IPS-18a (cell line): ENCODE data around the gene PRR15.

Source experiments
- H3K27ac ChIP-seq: one replicate; pipeline ENCODE4 v1.5.1; 2013; ENCODE audit warnings: low read length
- H3K27me3 ChIP-seq: one replicate; pipeline ENCODE4 v1.6.1; 2013; ENCODE audit warnings: mild to moderate bottlenecking, low read length; ENCODE audit not compliant: control insufficient read depth, insufficient read depth
- H3K36me3 ChIP-seq: one replicate; pipeline ENCODE4 v1.6.1; 2013; ENCODE audit warnings: low read depth, low read length; ENCODE audit not compliant: control insufficient read depth
- H3K4me1 ChIP-seq: one replicate; pipeline ENCODE4 v1.6.1; 2013; ENCODE audit warnings: low read depth, low read length; ENCODE audit not compliant: control insufficient read depth
- H3K4me3 ChIP-seq: one replicate; pipeline ENCODE4 v1.5.1; 2013; ENCODE audit warnings: low read length
- H3K9ac ChIP-seq: one replicate; pipeline ENCODE4 v1.6.1; 2013; ENCODE audit warnings: mild to moderate bottlenecking, low read length, moderate library complexity
- H3K9me3 ChIP-seq: one replicate; pipeline ENCODE4 v1.6.1; 2013; ENCODE audit warnings: low read depth, low read length; ENCODE audit not compliant: control insufficient read depth

Gene PRR15

DNA sequence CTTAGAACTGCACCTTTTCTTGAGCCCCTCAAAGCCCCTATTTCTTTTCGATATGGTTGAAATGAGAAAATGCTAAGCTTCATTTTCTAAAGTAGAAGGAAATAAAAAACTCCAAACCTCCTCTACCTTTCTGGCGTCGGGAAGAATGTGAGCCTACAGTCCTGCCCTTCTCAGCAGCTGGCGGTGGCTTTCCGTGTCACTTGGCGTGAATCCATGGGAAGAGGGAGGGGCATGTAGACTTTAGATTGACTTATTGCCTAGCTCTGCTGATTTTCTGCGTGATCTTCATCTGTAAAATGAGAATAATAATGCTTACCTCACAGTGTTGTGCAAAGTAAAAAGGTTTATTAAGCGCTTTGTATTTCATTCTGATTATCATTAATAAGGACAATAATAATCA is 35.0 kb downstream of the PRR15 start:
- Histone ChIP-seq H3K9ac (no peak overlapping the region), H3K27me3 (no peaks in the 10 kb centered on the region), H3K27ac (no peak overlapping the region), H3K9me3 (no peaks in the 10 kb centered on the region), H3K4me1 (no peaks in the 10 kb centered on the region), H3K36me3 (no peaks in the 10 kb centered on the region), H3K4me3 (no peak overlapping the region)

DNA sequence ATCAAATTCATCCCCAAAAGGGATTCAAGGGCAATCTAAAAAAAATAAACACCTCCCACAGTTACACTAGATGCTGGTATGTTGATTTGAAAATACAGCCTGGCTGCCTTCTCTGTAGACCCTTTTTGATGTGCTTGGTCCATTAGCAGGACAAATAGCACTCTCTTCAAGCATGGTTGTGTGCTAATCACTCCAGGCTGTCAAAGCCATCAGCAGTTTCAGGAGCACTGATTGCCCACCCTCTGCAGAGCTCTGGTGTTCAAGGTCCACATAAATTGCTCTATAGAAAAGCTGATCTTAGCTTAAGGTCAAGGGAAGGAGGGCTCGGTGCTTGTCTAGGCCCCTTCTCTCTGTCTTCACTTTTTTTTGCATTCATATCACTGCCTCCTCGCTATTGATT is 35.4 kb downstream of the PRR15 start:
- H3K9ac ChIP-seq: no peak overlapping the region
- no peak overlapping the region for H3K4me3 ChIP-seq
- H3K27ac ChIP-seq: no peak overlapping the region
- no peaks in the 10 kb centered on the region for H3K36me3 ChIP-seq
- H3K4me1 ChIP-seq: no peaks in the 10 kb centered on the region
- H3K9me3 ChIP-seq: no peaks in the 10 kb centered on the region
- no peaks in the 10 kb centered on the region for H3K27me3 ChIP-seq

DNA sequence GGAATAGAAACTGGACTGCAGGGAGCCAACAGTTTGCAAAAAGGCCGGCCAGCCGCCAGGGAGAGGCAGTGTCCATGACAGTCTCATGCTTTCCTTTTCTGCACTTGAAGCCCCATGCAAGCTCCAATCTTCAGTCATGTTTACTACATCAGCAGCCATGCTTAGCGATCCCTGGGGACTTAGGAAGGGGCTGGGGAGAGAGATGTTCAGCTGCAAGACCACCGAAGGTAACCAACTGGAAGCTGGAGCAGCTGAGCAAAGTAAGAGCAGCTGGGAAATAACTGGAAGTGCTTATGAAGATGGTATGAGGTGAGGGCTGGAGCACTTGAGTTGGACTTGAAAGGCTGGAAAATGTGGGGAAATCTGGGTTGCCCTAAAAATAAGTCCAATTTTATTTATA is 37.0 kb downstream of the PRR15 start:
- H3K36me3 ChIP-seq: no peaks in the 10 kb centered on the region

DNA sequence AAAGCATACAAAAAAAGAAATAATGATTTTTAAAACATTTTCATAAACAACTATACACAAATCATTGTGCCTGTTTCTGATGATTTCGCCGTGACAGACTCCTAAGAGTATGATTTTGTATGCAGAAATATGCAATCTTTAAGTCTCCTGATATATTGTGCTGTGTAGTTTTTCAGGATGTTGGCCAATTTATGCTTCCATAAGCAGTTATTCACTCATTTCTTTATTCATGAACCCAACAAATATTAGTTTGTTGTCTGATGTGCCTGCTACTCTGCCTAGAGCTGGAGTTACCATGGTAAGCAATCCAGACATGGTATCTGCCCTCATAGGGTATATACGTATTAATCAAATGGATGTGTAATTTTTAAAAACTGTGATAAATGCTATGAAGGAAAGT is 40.4 kb downstream of the PRR15 start:
- peaks cover 2% of the 10 kb centered on the region for H3K27me3 ChIP-seq
- no peaks in the 10 kb centered on the region for H3K9me3 ChIP-seq
- no peak overlapping the region for H3K4me3 ChIP-seq
- no peak overlapping the region for H3K27ac ChIP-seq
- no peaks in the 10 kb centered on the region for H3K36me3 ChIP-seq
- no peak overlapping the region for H3K9ac ChIP-seq
- peaks cover 7% of the 10 kb centered on the region for H3K4me1 ChIP-seq

More for the DNA sequence above, 37.0 kb downstream of the PRR15 start:
- H3K4me3 ChIP-seq: no peak overlapping the region
- H3K4me1 ChIP-seq: no peaks in the 10 kb centered on the region
- H3K27ac ChIP-seq: no peak overlapping the region
- no peaks in the 10 kb centered on the region for H3K9me3 ChIP-seq
- no peaks in the 10 kb centered on the region for H3K27me3 ChIP-seq
- H3K9ac ChIP-seq: no peak overlapping the region

DNA sequence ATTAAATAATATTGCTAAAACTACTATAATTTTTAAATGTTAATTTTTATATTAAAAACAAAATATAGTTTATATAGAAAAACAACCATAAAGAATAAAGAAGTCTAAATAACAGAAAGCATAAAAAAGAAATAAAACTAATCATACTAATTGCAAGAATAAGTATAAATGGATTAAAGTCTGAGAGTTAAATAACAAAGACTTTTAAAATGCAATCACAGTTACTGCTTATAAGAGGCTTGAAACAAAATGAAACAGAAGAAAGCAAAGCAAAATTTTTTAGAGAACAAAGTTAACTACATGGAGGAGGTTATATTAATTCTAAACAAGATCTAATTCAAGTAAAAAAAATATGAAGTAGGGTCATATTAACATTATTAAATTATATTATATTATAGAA is 41.1 kb downstream of the PRR15 start:
- no peaks in the 10 kb centered on the region for H3K9me3 ChIP-seq
- H3K4me3 ChIP-seq: no peak overlapping the region
- peaks cover 9% of the 10 kb centered on the region for H3K27me3 ChIP-seq
- no peak overlapping the region for H3K27ac ChIP-seq
- H3K9ac ChIP-seq: no peak overlapping the region
- peaks cover 7% of the 10 kb centered on the region for H3K4me1 ChIP-seq
- H3K36me3 ChIP-seq: no peaks in the 10 kb centered on the region

DNA sequence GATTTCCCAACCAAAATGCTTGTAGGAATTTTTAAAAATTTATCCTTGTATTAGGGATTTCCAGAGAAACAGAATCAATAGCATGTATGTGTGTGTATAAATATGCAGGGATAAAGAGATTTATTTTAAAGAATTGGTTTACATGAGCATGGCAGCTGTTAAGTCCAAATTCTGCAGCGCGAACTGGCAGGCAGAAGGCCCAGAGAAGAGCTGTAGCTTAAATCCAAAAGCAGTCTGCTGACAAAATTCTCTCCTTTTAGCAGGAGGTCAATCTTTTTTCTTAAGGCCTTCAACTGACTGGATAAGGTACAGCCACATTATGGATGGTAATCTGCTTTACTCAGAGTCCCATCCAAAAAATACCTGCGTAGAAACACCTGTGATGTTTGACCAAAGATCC is 42.0 kb downstream of the PRR15 start:
- Histone ChIP-seq H3K9ac (no peak overlapping the region), H3K4me1 (peaks cover 7% of the 10 kb centered on the region), H3K27me3 (peaks cover 10% of the 10 kb centered on the region), H3K4me3 (no peak overlapping the region), H3K27ac (no peak overlapping the region), H3K36me3 (no peaks in the 10 kb centered on the region), H3K9me3 (no peaks in the 10 kb centered on the region)

DNA sequence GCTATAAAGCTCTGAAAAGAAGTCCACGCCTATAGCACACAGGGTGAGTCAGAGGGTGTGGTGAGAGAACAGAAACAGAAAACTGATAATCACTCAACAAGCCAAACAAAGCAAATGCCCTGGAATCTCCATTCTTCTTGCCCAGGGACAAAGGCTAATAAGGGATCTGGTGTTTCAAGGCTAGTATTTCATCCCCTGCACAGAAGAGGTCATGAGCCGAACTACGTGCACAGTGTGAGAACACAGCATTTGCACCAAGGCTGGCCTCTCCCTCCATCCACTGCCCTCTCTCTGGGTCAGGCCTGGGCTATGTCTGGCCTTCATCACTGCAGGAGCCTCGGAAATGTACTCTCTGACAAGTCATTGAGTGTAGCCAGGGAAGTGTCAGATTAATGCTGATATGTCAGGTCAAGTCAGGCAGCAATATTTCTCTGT is 42.7 kb downstream of the PRR15 start:
- no peak overlapping the region for H3K9ac ChIP-seq
- H3K9me3 ChIP-seq: no peaks in the 10 kb centered on the region
- H3K4me1 ChIP-seq: peaks cover 7% of the 10 kb centered on the region
- no peak overlapping the region for H3K4me3 ChIP-seq
- H3K27ac ChIP-seq: no peak overlapping the region
- H3K27me3 ChIP-seq: peaks cover 10% of the 10 kb centered on the region
- no peaks in the 10 kb centered on the region for H3K36me3 ChIP-seq

DNA sequence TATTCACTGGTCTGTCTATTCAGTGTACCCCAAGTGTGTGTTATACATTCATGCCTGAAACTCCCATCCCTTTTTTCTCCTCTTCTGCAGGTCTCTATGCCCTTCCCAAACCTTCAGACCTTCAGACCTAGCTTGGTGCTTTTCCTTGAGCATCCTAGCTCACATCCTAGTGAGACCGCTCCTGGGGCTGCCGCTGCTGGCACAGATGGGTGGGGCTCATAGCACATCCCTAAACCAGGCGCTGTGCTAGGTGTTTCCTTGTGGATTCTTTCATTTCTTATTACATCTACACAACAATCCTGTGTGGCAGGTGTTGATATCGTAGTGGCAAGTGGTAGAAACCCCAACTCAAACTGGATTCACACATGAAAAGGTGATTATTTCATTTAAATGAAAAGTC is 43.2 kb downstream of the PRR15 start:
- H3K4me1 ChIP-seq: peaks cover 8% of the 10 kb centered on the region
- H3K27ac ChIP-seq: no peak overlapping the region
- no peaks in the 10 kb centered on the region for H3K36me3 ChIP-seq
- H3K9ac ChIP-seq: no peak overlapping the region
- no peaks in the 10 kb centered on the region for H3K9me3 ChIP-seq
- peaks cover 10% of the 10 kb centered on the region for H3K27me3 ChIP-seq
- no peak overlapping the region for H3K4me3 ChIP-seq

DNA sequence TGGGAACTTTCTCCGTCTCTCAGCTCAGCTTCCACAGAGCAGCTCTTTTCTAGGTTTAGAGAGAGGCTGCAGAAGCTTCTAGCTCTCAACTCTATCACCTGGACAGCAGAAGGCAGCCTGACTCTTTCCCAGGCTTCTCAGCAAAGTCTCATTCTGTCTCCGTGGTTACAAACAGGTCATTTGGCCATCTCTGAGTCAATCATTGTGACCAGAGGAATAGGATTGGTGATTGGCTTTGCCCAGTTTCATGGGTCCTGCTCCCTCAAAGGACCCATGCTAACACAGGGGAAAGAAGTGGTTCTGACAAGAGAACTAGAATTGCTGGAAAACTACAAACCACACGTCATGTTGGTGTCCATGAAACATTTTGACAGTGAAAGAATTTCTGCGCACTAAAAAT is 43.6 kb downstream of the PRR15 start:
- Histone ChIP-seq H3K27me3 (peaks cover 10% of the 10 kb centered on the region), H3K36me3 (no peaks in the 10 kb centered on the region), H3K9me3 (no peaks in the 10 kb centered on the region), H3K4me3 (no peak overlapping the region), H3K4me1 (peaks cover 10% of the 10 kb centered on the region), H3K9ac (no peak overlapping the region), H3K27ac (no peak overlapping the region)

DNA sequence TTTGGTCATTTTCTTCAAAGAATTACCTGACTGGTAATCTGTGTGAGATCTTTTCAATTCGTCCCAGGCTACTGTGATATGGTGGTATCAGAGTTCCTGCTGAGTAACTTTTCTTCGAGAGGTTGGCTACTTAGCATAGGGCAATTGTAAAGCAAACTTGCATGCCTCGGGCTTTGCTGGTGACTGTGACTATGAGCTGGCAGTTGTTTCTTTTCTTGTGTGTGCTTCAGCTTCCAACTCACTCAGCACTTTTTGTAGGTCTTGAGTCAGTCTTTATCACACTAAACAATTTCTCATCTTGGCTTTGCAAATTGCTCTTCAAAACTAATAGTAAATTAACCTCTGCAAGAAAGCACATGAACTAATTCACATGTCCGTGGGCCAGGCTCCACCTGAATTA is 44.3 kb downstream of the PRR15 start:
- H3K27me3 ChIP-seq: peaks cover 10% of the 10 kb centered on the region
- H3K9ac ChIP-seq: no peak overlapping the region
- H3K4me1 ChIP-seq: peaks cover 16% of the 10 kb centered on the region
- no peaks in the 10 kb centered on the region for H3K9me3 ChIP-seq
- no peak overlapping the region for H3K4me3 ChIP-seq
- H3K27ac ChIP-seq: no peak overlapping the region
- H3K36me3 ChIP-seq: no peaks in the 10 kb centered on the region

DNA sequence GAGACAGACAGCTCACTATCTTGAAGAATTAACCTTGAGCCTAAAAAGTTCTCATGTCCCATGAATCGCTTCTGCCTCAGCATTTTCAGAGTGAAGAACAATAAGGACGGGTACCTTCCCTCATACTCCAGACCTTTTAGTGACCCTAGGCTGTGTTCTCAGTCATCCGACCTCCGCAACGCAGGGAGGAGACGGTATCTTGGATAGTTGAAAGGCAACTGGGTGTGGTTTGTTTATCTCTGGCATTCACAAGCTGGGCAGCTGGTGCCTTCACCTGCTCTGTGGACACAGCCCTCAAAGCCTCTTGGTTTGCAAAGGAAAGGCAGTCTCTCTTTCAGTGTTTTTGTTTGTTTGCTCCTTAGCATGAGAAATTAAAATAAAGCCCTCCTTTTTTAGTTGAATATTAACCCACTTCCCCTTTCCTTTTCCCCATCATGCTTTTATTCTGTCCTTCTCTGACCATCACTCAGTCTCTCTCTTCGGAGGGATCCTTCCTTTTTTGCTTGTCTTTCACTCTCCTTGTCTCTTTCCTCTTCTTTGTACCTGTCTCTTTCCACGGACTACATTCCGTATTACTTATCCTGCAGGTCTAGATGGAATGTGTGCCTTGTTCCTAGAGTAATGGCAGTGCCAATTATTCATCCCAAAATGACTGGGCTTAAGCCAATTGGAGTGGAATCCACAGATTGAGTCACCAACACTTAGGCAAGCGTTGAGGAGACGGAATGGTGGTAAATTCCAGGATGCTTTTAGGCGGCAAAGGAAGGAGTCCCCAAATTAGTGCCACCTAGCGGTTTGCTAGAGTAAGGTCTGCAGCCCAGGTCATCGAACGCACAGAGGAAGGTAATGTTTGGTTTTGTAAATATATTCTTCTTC is 45.8 kb downstream of the PRR15 start:
- Histone ChIP-seq H3K9me3 (no peaks in the 10 kb centered on the region), H3K9ac (no peak overlapping the region), H3K4me1 (peaks cover 24% of the 10 kb centered on the region), H3K27ac (no peak overlapping the region), H3K4me3 (no peak overlapping the region), H3K27me3 (peaks cover 10% of the 10 kb centered on the region), H3K36me3 (no peaks in the 10 kb centered on the region)

DNA sequence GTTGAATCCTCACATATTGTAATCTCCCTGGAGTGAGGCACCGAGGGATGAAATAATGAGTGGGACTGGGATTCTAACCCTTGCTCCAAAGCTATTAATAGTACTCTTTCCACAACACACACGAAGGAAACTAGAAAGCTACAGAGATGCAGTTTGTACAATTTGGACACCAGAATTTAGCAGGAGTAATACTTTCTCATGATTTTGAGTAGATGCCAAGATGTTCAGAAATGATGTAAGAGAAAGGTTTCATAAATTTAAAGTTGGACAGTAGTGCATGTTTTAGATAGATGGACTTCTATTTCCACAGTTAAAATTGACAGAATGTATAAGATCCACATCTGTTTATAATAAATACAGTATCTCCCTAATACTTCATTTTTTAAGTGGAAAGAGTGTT is 46.5 kb downstream of the PRR15 start:
- Histone ChIP-seq H3K4me3 (no peak overlapping the region), H3K36me3 (no peaks in the 10 kb centered on the region), H3K9ac (no peak overlapping the region), H3K9me3 (no peaks in the 10 kb centered on the region), H3K27ac (no peak overlapping the region), H3K27me3 (peaks cover 10% of the 10 kb centered on the region), H3K4me1 (peaks cover 24% of the 10 kb centered on the region)
